Keratinocyte (primary cell): ENCODE measurements around the gene VPS26C.

Source experiments
- CTCF ChIP-seq, 3 experiments: IDR thresholded peaks in 1 of 3; conservative IDR thresholded peaks in 1 of 3; optimal IDR thresholded peaks in 1 of 3; 2 replicates in 2 of 3; 3 replicates in 1 of 3; pipeline versions ENCODE3 to v1.5.1; 2011; ENCODE audit warnings: low read length in 3 of 3, mild to moderate bottlenecking in 3 of 3, moderate library complexity in 2 of 3, control low read depth in 1 of 3, inconsistent platforms in 1 of 3; ENCODE audit not compliant: insufficient read depth in 2 of 3; ENCODE audit errors: extremely low read depth in 1 of 3
- EZH2 ChIP-seq: IDR thresholded peaks from one replicate; pipeline ENCODE4 v1.6.1; 2012; ENCODE audit warnings: inconsistent platforms, mild to moderate bottlenecking, low read length, moderate library complexity

DNA sequence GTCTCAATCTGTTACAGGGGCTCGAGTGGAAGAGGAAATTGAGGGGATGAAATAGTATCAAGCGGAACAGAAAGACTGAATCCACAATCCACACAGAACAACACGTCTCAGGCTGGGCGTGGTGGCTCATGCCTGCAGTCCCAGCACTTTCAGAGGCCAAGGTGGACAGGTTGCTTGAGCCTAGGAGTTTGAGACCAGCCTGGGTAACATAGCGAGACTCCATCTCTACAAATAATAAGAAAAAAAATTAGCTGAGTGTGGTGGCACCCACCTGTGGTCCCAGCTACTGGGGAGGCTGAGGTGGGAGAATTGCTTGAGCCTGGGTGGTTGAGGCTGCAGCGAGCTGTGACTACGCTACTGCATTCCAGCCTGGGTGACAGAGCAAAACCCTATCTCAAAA, 25.7 kb downstream of the VPS26C start:
- TF ChIP-seq CTCF (optimal IDR thresholded peaks at IDR 0.05 in 1 of 3, IDR thresholded peaks at IDR 0.05 in 1 of 3, conservative IDR thresholded peaks at IDR 0.05 in 1 of 3; ENCODE audit: extremely low read depth in 1 of 3, insufficient read depth in 2 of 3, low read length in 3 of 3) (no peak), EZH2 (no peak)
